ENCODE results near the gene DPF3.

Gene DPF3

DNA sequence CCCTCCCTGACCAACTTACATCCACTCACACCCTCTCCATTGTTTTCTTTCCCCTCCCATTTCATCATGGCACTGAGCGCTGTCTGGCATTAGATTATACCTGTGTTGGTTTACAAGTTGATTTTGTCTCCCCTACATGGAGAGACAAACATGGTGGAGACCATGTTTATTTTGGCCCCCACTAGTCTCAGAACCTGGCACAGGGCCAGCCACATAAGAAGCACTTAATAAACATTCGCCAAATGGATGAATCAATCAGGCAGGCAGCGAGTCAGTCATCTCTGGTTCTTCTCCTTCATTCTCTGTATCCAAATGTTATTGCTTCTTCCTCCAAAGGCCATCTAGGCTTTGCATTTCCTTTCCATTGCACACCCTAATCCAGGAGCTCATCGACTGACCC is 177.4 kb downstream of the DPF3 start:
- Histone ChIP-seq H3F3A (ENCODE audit: control insufficient read depth, insufficient read depth) (no peaks in the 10 kb centered on the region), H3K36me3 (ENCODE audit: control insufficient read depth, low read length) (no peaks in the 10 kb centered on the region), H3K27ac (ENCODE audit: low read depth, low read length) (no peak overlapping the region), H3K4me1 (ENCODE audit: control insufficient read depth, low read length) (no peaks in the 10 kb centered on the region), H3K27me3 (ENCODE audit: control insufficient read depth, low read length) (no peaks in the 10 kb centered on the region), H3K79me2 (ENCODE audit: control insufficient read depth, low read length) (no peaks in the 10 kb centered on the region), H4K20me1 (ENCODE audit: control insufficient read depth, insufficient read depth, low read depth, low read length) (no peaks in the 10 kb centered on the region; the same call in 1 of the 2 replicates), H3K9me3 (ENCODE audit: control insufficient read depth, insufficient read depth, low read length) (no peaks in the 10 kb centered on the region), H3K4me2 (ENCODE audit: low read length) (no peak overlapping the region), H3K9me2 (replicated peaks; ENCODE audit: control insufficient read depth, low read length) (no peaks in the 10 kb centered on the region), H3K4me3 (ENCODE audit: low read length) (no peak overlapping the region)
- TF ChIP-seq CTCF (IDR thresholded peaks at IDR 0.05; ENCODE audit: low read depth, low read length, poor library complexity, severe bottlenecking) (no peak), EZH2phosphoT487 (IDR thresholded peaks at IDR 0.05; ENCODE audit: borderline replicate concordance, low read length) (no peak)

DNA sequence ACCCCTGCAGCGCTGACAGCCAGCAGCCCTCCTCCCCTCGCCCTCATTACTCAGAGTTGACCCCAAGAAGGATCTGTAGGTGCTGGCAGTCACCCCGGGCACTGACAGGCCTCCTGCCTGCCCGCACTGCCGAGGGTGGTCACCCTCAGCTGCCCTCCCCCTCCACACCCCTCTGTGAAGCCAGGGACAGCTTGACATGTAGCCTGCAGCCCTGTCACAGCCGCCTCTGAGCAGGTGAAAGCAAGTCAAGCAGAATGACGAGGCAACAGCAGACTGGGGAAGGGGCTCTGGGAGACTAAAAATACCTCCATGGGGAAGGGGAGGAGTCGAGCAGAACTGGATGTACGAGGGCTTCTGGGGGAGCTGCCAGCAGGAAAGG is 178.1 kb downstream of the DPF3 start:
- H3K27ac ChIP-seq (ENCODE audit: low read depth, low read length) = no peak overlapping the region
- no peaks in the 10 kb centered on the region for H3F3A ChIP-seq (ENCODE audit: control insufficient read depth, insufficient read depth)
- TF ChIP-seq EZH2phosphoT487 (IDR thresholded peaks at IDR 0.05; ENCODE audit: borderline replicate concordance, low read length) = no peak
- no peak for TF ChIP-seq CTCF (IDR thresholded peaks at IDR 0.05; ENCODE audit: low read depth, low read length, poor library complexity, severe bottlenecking)
- H3K9me3 ChIP-seq (ENCODE audit: control insufficient read depth, insufficient read depth, low read length) = no peaks in the 10 kb centered on the region
- H3K9me2 ChIP-seq (replicated peaks; ENCODE audit: control insufficient read depth, low read length) = no peaks in the 10 kb centered on the region
- no peaks in the 10 kb centered on the region for H3K27me3 ChIP-seq (ENCODE audit: control insufficient read depth, low read length)
- H3K36me3 ChIP-seq (ENCODE audit: control insufficient read depth, low read length) = no peaks in the 10 kb centered on the region
- no peak overlapping the region for H3K4me3 ChIP-seq (ENCODE audit: low read length)
- H4K20me1 ChIP-seq (ENCODE audit: control insufficient read depth, insufficient read depth, low read depth, low read length) = no peaks in the 10 kb centered on the region; the same call in 1 of the 2 replicates
- no peak overlapping the region for H3K4me2 ChIP-seq (ENCODE audit: low read length)
- H3K79me2 ChIP-seq (ENCODE audit: control insufficient read depth, low read length) = no peaks in the 10 kb centered on the region
- H3K4me1 ChIP-seq (ENCODE audit: control insufficient read depth, low read length) = no peaks in the 10 kb centered on the region

GRCh38 chr14:72715215-72715849 is 178.6 kb downstream of the DPF3 start:
- H3F3A ChIP-seq (ENCODE audit: control insufficient read depth, insufficient read depth) = no peaks in the 10 kb centered on the region
- no peaks in the 10 kb centered on the region for H3K9me3 ChIP-seq (ENCODE audit: control insufficient read depth, insufficient read depth, low read length)
- H4K20me1 ChIP-seq (ENCODE audit: control insufficient read depth, insufficient read depth, low read depth, low read length) = no peaks in the 10 kb centered on the region; the same call in 1 of the 2 replicates
- no peak overlapping the region for H3K27ac ChIP-seq (ENCODE audit: low read depth, low read length)
- no peaks in the 10 kb centered on the region for H3K79me2 ChIP-seq (ENCODE audit: control insufficient read depth, low read length)
- TF ChIP-seq EZH2phosphoT487 (IDR thresholded peaks at IDR 0.05; ENCODE audit: borderline replicate concordance, low read length) (no peak), CTCF (IDR thresholded peaks at IDR 0.05; ENCODE audit: low read depth, low read length, poor library complexity, severe bottlenecking) (no peak)
- no peaks in the 10 kb centered on the region for H3K36me3 ChIP-seq (ENCODE audit: control insufficient read depth, low read length)
- no peak overlapping the region for H3K4me2 ChIP-seq (ENCODE audit: low read length)
- no peak overlapping the region for H3K4me3 ChIP-seq (ENCODE audit: low read length)
- no peaks in the 10 kb centered on the region for H3K27me3 ChIP-seq (ENCODE audit: control insufficient read depth, low read length)
- no peaks in the 10 kb centered on the region for H3K9me2 ChIP-seq (replicated peaks; ENCODE audit: control insufficient read depth, low read length)
- H3K4me1 ChIP-seq (ENCODE audit: control insufficient read depth, low read length) = no peaks in the 10 kb centered on the region
